HepG2 (cell line): ENCODE data around the gene GPS1. TPM values are rescaled to one million over a fixed set of nuclear protein-coding genes. Genes with fewer than 3 reads are reported as not detected.

Experiments
- AGO1 ChIP-seq: fragments of 200-400 bp; formaldehyde crosslinking; IDR thresholded peaks from 2 replicates; pipeline ENCODE4 v1.6.1; 2017; ENCODE audit warnings: mild to moderate bottlenecking, low read depth, low read length, moderate library complexity; ENCODE audit not compliant: poor library complexity, severe bottlenecking
- ARNT2 ChIP-seq: sonication (generic); formaldehyde crosslinking; IDR thresholded peaks from 2 replicates; pipeline ENCODE4 v1.8.0; 2022; ENCODE audit warnings: mild to moderate bottlenecking, low read depth, missing genetic modification reagents, moderate library complexity
- GLI4 ChIP-seq: sonication (generic); formaldehyde crosslinking; IDR thresholded peaks from 2 replicates; pipeline ENCODE4 v1.5.1; 2020; ENCODE audit warnings: missing genetic modification reagents, mild to moderate bottlenecking, moderate library complexity, borderline replicate concordance
- LCORL ChIP-seq, 2 experiments: fragments of 450-650 bp in 1 of 2; sonication (generic) in 1 of 2; formaldehyde crosslinking in 1 of 2; IDR thresholded peaks; 2 replicates each; pipeline versions ENCODE4 v1.5.0 to v1.6.1; 2017 to 2020; ENCODE audit warnings: antibody characterized with exemption in 1 of 2, missing genetic modification reagents in 1 of 2
- PCBP1 ChIP-seq: fragments of 200-400 bp; formaldehyde crosslinking; IDR thresholded peaks from 2 replicates; pipeline ENCODE4 v1.6.1; 2017; ENCODE audit warnings: mild to moderate bottlenecking, low read depth, low read length, borderline replicate concordance
- RERE ChIP-seq: IDR thresholded peaks from 2 replicates; pipeline ENCODE4 v1.6.1; 2016; ENCODE audit warnings: low read depth, missing genetic modification reagents, missing compliant biosample characterization
- RFX3 ChIP-seq: IDR thresholded peaks from 2 replicates; pipeline ENCODE4 v1.6.1; 2016; ENCODE audit warnings: missing biosample characterization, missing genetic modification reagents
- SATB2 ChIP-seq: sonication (generic); formaldehyde crosslinking; IDR thresholded peaks from 2 replicates; pipeline ENCODE4 v1.5.0; 2020; ENCODE audit warnings: missing genetic modification reagents
- SCMH1 ChIP-seq: sonication (generic); formaldehyde crosslinking; IDR thresholded peaks from 2 replicates; pipeline ENCODE4 v1.9.0; 2021; ENCODE audit warnings: missing genetic modification reagents, mild to moderate bottlenecking, borderline replicate concordance
- SP1 ChIP-seq, 2 experiments: fragments of 450-650 bp in 1 of 2; sonication (generic) in 1 of 2; formaldehyde crosslinking in 1 of 2; IDR thresholded peaks; 2 replicates each; pipeline versions ENCODE4 v1.4.0 to v1.6.1; 2016 to 2020; ENCODE audit warnings: missing genetic modification reagents in 1 of 2
- TGIF2 ChIP-seq: IDR thresholded peaks from 2 replicates; pipeline ENCODE4 v1.6.1; 2016; ENCODE audit warnings: control low read depth, missing compliant biosample characterization
- THAP11 ChIP-seq: IDR thresholded peaks from 2 replicates; pipeline ENCODE4 v1.6.1; 2016; ENCODE audit warnings: missing biosample characterization, missing genetic modification reagents
- ZFP37 ChIP-seq: sonication (generic); formaldehyde crosslinking; IDR thresholded peaks from 2 replicates; pipeline ENCODE4 v1.4.0; 2020; ENCODE audit warnings: missing genetic modification reagents, borderline replicate concordance
- ZMYM2 ChIP-seq: sonication (generic); formaldehyde crosslinking; IDR thresholded peaks from 2 replicates; pipeline ENCODE4 v1.8.0; 2022; ENCODE audit warnings: mild to moderate bottlenecking, missing genetic modification reagents
- ZNF121 ChIP-seq: sonication (generic); formaldehyde crosslinking; IDR thresholded peaks from 2 replicates; pipeline ENCODE4 v1.5.0; 2020; ENCODE audit warnings: mild to moderate bottlenecking, missing genetic modification reagents
- ZNF234 ChIP-seq: sonication (generic); formaldehyde crosslinking; conservative IDR thresholded peaks from 2 replicates; pipeline ENCODE4 v1.5.1; 2020; ENCODE audit warnings: mild to moderate bottlenecking, missing genetic modification reagents
- ZNF350 ChIP-seq: sonication (generic); formaldehyde crosslinking; IDR thresholded peaks from 2 replicates; pipeline ENCODE4 v1.4.0; 2020; ENCODE audit warnings: mild to moderate bottlenecking, low read depth, missing genetic modification reagents, borderline replicate concordance
- ZNF468 ChIP-seq: sonication (generic); formaldehyde crosslinking; IDR thresholded peaks from 2 replicates; pipeline ENCODE4 v1.8.0; 2022; ENCODE audit warnings: mild to moderate bottlenecking, moderate library complexity, missing genetic modification reagents
- ZNF510 ChIP-seq: sonication (generic); formaldehyde crosslinking; IDR thresholded peaks from 2 replicates; pipeline ENCODE4 v1.4.0; 2020; ENCODE audit warnings: low read depth, mild to moderate bottlenecking, missing genetic modification reagents
- ZNF512B ChIP-seq: sonication (generic); formaldehyde crosslinking; IDR thresholded peaks from 2 replicates; pipeline ENCODE4 v1.5.1; 2020; ENCODE audit warnings: missing genetic modification reagents, mild to moderate bottlenecking, borderline replicate concordance
- ZNF816 ChIP-seq: sonication (generic); formaldehyde crosslinking; IDR thresholded peaks from 2 replicates; pipeline ENCODE4 v1.8.0; 2022; ENCODE audit warnings: missing genetic modification reagents, mild to moderate bottlenecking, borderline replicate concordance
- polyA plus RNA-seq, 8 experiments: library from polyadenylated mRNA; depleted of rRNA in 3 of 8; stranded (reverse) in 7 of 8; unstranded in 1 of 8; fragments of >200 nt; fragmentation: Illumina TruSeq in 4 of 8; extraction: Trizol in 4 of 8; gene quantifications; 2 replicates each; pipeline versions ENCODE4 v1.2.1 to v1.2.3, GENCODE V29; 2011 to 2016; ENCODE audit warnings: low read depth in 4 of 8, missing spikeins in 1 of 8, mixed read lengths in 1 of 8; ENCODE audit not compliant: insufficient read depth in 1 of 8
- total RNA-seq, 5 experiments: library from RNA; depleted of rRNA; stranded (reverse); fragments of >200 nt; fragmentation: Illumina TruSeq; extraction: Trizol; gene quantifications; 2 replicates each; pipeline ENCODE4 v1.2.3, GENCODE V29; 2016; ENCODE audit warnings: low read depth in 1 of 5

GPS1 gene
- total and polyA plus RNA-seq, 2 of the 13 experiments (the other 11 are each of a cell fraction or from before 2014, with no cell fraction given) = 124 to 128 TPM

GRCh38 chr17:82103553-82104451 is 52.1 kb downstream of the GPS1 start (continued):
- no peak for TF ChIP-seq ZNF512B
- 0 out of 2 replicates have a peak, but pooled peaks have one; percentile 50 for TF ChIP-seq ZMYM2 (CRISPR knock-in tag)
- TF ChIP-seq RFX3 (CRISPR knock-in tag) = no peak
- TF ChIP-seq SP1 (IDR thresholded peaks at IDR 0.05) = no peak
- TF ChIP-seq SP1 (CRISPR knock-in tag; IDR thresholded peaks at IDR 0.05) = no peak; the same call in 1 of the 2 replicates
- no peak; the same call in 1 of the 2 replicates for TF ChIP-seq ZNF816 (CRISPR knock-in tag)
- no peak for TF ChIP-seq ZNF234 (CRISPR knock-in tag)
- TF ChIP-seq AGO1 = peak; percentile 76
- peak; percentile 47; the same call in 1 of the 2 replicates for TF ChIP-seq PCBP1
- TF ChIP-seq THAP11 (CRISPR knock-in tag) = peak; percentile 73
- TF ChIP-seq ZNF510 (CRISPR knock-in tag) = no peak
- peak; percentile 81 for TF ChIP-seq ZNF350 (CRISPR knock-in tag)
- TF ChIP-seq ZFP37 (CRISPR knock-in tag) = peak; percentile 87; the same call in 1 of the 2 replicates
- no peak for TF ChIP-seq LCORL (IDR thresholded peaks at IDR 0.05)
- peak; percentile 96 for TF ChIP-seq LCORL (CRISPR knock-in tag; IDR thresholded peaks at IDR 0.05)
- peak; percentile 76 for TF ChIP-seq RERE
- TF ChIP-seq ZNF468 = peak; percentile 29
- peak; percentile 83 for TF ChIP-seq ARNT2 (CRISPR knock-in tag)
- 0 out of 2 replicates have a peak, but pooled peaks have one; percentile 29 for TF ChIP-seq SATB2
- TF ChIP-seq SCMH1 (CRISPR knock-in tag) = no peak
- peak; percentile 64 for TF ChIP-seq ZNF121 (CRISPR knock-in tag)
- no peak for TF ChIP-seq GLI4
- no peak for TF ChIP-seq TGIF2 (CRISPR knock-in tag)
